CD14-positive monocyte (primary cell): ENCODE measurements around the gene HMMR. TPM values are rescaled to one million over a fixed set of nuclear protein-coding genes. Genes with fewer than 3 reads are reported as not detected.

Source experiments
- DNase-seq, 3 donors: peaks; one replicate each; pipeline ENCODE4 v3.0.0-alpha.2; 2011 to 2022
- H2AFZ ChIP-seq: 2 replicates; pipeline ENCODE4 v1.6.0; 2012; ENCODE audit warnings: mild to moderate bottlenecking, low read depth, low read length, inconsistent platforms; ENCODE audit not compliant: insufficient read depth, poor library complexity, severe bottlenecking
- H3K27ac ChIP-seq, 2 donors: 1 replicate in 1 of 2; 2 replicates in 1 of 2; pipeline ENCODE4 v1.5.1; 2012 to 2013; ENCODE audit warnings: low read length in 2 of 2, control low read depth in 1 of 2, inconsistent platforms in 1 of 2, low read depth in 1 of 2, mild to moderate bottlenecking in 1 of 2
- H3K27me3 ChIP-seq, 2 donors: one replicate each; pipeline versions ENCODE4 v1.6.0 to v1.6.1; 2011 to 2013; ENCODE audit warnings: low read length in 2 of 2; ENCODE audit not compliant: control insufficient read depth in 2 of 2, insufficient read depth in 2 of 2
- H3K36me3 ChIP-seq, 2 donors: replicated peaks in 1 of 2; 1 replicate in 1 of 2; 2 replicates in 1 of 2; pipeline versions ENCODE4 v1.5.1 to v1.6.1; 2012 to 2013; ENCODE audit warnings: low read length in 2 of 2, control low read depth in 1 of 2, inconsistent platforms in 1 of 2, mild to moderate bottlenecking in 1 of 2; ENCODE audit not compliant: insufficient read depth in 2 of 2, control insufficient read depth in 1 of 2
- H3K4me1 ChIP-seq, 2 donors: 1 replicate in 1 of 2; 2 replicates in 1 of 2; pipeline versions ENCODE4 v1.5.1 to v1.6.1; 2012 to 2013; ENCODE audit warnings: low read length in 2 of 2, control low read depth in 1 of 2, inconsistent platforms in 1 of 2, mild to moderate bottlenecking in 1 of 2, moderate library complexity in 1 of 2; ENCODE audit not compliant: insufficient read depth in 2 of 2, control insufficient read depth in 1 of 2
- H3K4me2 ChIP-seq: replicated peaks from 2 replicates; pipeline ENCODE3; 2012; ENCODE audit warnings: low read length, moderate library complexity, mild to moderate bottlenecking; ENCODE audit not compliant: poor library complexity, severe bottlenecking; ENCODE audit errors: extremely low read depth
- H3K4me3 ChIP-seq, 3 experiments: fragments of 200-600 bp in 1 of 3; sonication (generic) in 1 of 3; replicated peaks in 1 of 3; 1 replicate in 2 of 3; 2 replicates in 1 of 3; pipeline ENCODE4 v1.5.1; 2011 to 2013; ENCODE audit warnings: low read length in 3 of 3, mild to moderate bottlenecking in 3 of 3, control low read depth in 2 of 3, low read depth in 2 of 3, inconsistent platforms in 1 of 3, moderate library complexity in 1 of 3
- H3K79me2 ChIP-seq: 2 replicates; pipeline ENCODE4 v1.6.0; 2012; ENCODE audit warnings: mild to moderate bottlenecking, control low read depth, inconsistent platforms, low read length, moderate library complexity; ENCODE audit not compliant: insufficient read depth
- H3K9ac ChIP-seq: 2 replicates; pipeline ENCODE4 v1.6.0; 2017; ENCODE audit warnings: low read length, mild to moderate bottlenecking; ENCODE audit not compliant: insufficient read depth, poor library complexity, severe bottlenecking
- H3K9me3 ChIP-seq, 2 donors: replicated peaks in 1 of 2; 1 replicate in 1 of 2; 2 replicates in 1 of 2; pipeline versions ENCODE4 v1.5.1 to v1.6.1; 2012 to 2013; ENCODE audit warnings: low read length in 2 of 2, control low read depth in 1 of 2; ENCODE audit not compliant: control insufficient read depth in 1 of 2, insufficient read depth in 1 of 2
- H4K20me1 ChIP-seq: 2 replicates; pipeline ENCODE4 v1.6.0; 2012; ENCODE audit warnings: mild to moderate bottlenecking, low read length, control low read depth, moderate library complexity; ENCODE audit not compliant: insufficient read depth
- H3K27ac Mint-ChIP-seq, 7 donors: one replicate each; pipeline ENCODE4 v1.8.0; 2020; ENCODE audit warnings: mild to moderate bottlenecking in 7 of 7, mixed read lengths in 7 of 7, moderate library complexity in 6 of 7, inconsistent platforms in 2 of 7
- H3K27me3 Mint-ChIP-seq, 3 donors: one replicate each; pipeline ENCODE4 v1.8.0; 2021 to 2022; ENCODE audit warnings: low read depth in 3 of 3, mild to moderate bottlenecking in 3 of 3, mixed read lengths in 3 of 3, moderate library complexity in 3 of 3, inconsistent platforms in 1 of 3
- H3K36me3 Mint-ChIP-seq, 2 donors: one replicate each; pipeline ENCODE4 v1.8.0; 2020; ENCODE audit warnings: mixed read lengths in 2 of 2, inconsistent platforms in 1 of 2, mild to moderate bottlenecking in 1 of 2
- H3K4me1 Mint-ChIP-seq: one replicate; pipeline ENCODE4 v1.8.0; 2020; ENCODE audit warnings: mild to moderate bottlenecking, mixed read lengths
- H3K4me3 Mint-ChIP-seq, 2 donors: one replicate each; pipeline ENCODE4 v1.8.0; 2020; ENCODE audit warnings: mild to moderate bottlenecking in 2 of 2, mixed read lengths in 2 of 2, moderate library complexity in 1 of 2
- H3K9me3 Mint-ChIP-seq, 7 donors: one replicate each; pipeline ENCODE4 v1.8.0; 2020 to 2022; ENCODE audit warnings: mixed read lengths in 7 of 7, mild to moderate bottlenecking in 6 of 7, moderate library complexity in 6 of 7, inconsistent platforms in 2 of 7
- CTCF ChIP-seq: fragments of 200-600 bp; IDR thresholded peaks from one replicate; pipeline ENCODE4 v1.8.0; 2022; ENCODE audit warnings: antibody characterized with exemption, mild to moderate bottlenecking
- WGBS: methylation state at CpG from one replicate; pipeline ENCODE4 v1.1.5; 2013; ENCODE audit warnings: missing lambda C conversion rate; ENCODE audit not compliant: insufficient coverage; 5-methylcytosine and 5-hydroxymethylcytosine counted together
- intact Hi-C, 2 donors: fragments of 100-400 bp; cut with micrococcal nuclease; formaldehyde crosslinking; loops; one replicate each; pipeline versions ENCODE4 v1.15.0 to v1.15.1; 2023
- polyA plus RNA-seq, 3 donors: library from polyadenylated mRNA; depleted of rRNA in 1 of 3; unstranded in 2 of 3; stranded (reverse) in 1 of 3; fragments of 300-500 nt in 2 of 3; fragments of >200 nt in 1 of 3; fragmentation: Illumina TruSeq in 2 of 3; gene quantifications; 1 replicate in 2 of 3; 2 replicates in 1 of 3; pipeline ENCODE4 v1.2.3, GENCODE V29; 2012 to 2021

HMMR gene
- polyA plus RNA-seq, 3 donors, result 0.29 TPM; not detected in 2

GRCh38 chr5:163434401-163434866, 26.0 kb upstream of the HMMR start:
- Histone ChIP-seq H4K20me1 (no peaks in the 10 kb centered on the region), H3K4me3 (no peak overlapping the region), H3K9ac (no peak overlapping the region), H3K27me3 (no peaks in the 10 kb centered on the region), H3K36me3 (no peaks in the 10 kb centered on the region), H3K9me3 (no peaks in the 10 kb centered on the region), H3K4me2 (no peak overlapping the region), H3K79me2 (peaks cover 20% of the 10 kb centered on the region), H3K27ac (no peak overlapping the region), H2AFZ (no peak overlapping the region), H3K4me1 (peaks cover 17 to 25% of the 10 kb centered on the region in 2 donors)
- peak in 1 of 3 donors; percentile 36 for DNase-seq
- WGBS, result no CpG with 5 or more reads among the region's 3 CpGs
- H3K4me3 Mint-ChIP-seq, result no peak overlapping the region
- no peak for TF ChIP-seq CTCF
- no peaks in the 10 kb centered on the region for H3K27me3 Mint-ChIP-seq
- peaks cover 23% of the 10 kb centered on the region for H3K4me1 Mint-ChIP-seq
- H3K36me3 Mint-ChIP-seq, result no peaks in the 10 kb centered on the region
- intact Hi-C loops, result no loop called here
- no peak overlapping the region for H3K27ac Mint-ChIP-seq
- H3K9me3 Mint-ChIP-seq, result no peaks in the 10 kb centered on the region

DNA sequence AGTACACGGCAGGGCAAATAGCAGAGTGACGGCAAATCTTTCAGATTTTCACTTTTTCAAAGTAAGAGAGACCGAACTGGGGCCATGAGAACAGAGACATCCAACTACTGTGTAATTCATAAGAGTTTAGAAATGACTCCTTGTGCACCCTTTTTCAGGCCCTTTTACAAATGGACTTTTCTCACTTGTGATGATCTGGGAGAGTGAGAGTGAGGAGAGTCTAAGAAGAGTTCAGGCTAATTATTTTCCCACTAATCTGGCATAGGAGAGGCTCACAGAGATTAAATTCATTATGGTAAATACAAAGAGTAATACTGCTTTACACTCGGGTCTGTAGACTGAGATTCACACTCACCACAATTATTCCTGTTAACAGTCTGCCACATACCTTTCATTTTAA, 23.9 kb upstream of the HMMR start:
- Histone ChIP-seq H3K9ac (no peak overlapping the region), H3K4me3 (peak overlapping the region in 1 of 3 experiments; percentile 94)

More for the DNA sequence above, 23.9 kb upstream of the HMMR start:
- Histone ChIP-seq H3K36me3 (peaks cover 10 to 16% of the 10 kb centered on the region in 2 donors), H3K4me2 (peak overlapping the region; percentile 93), H4K20me1 (peaks cover 3% of the 10 kb centered on the region), H3K9me3 (no peaks in the 10 kb centered on the region), H3K4me1 (peaks cover 17 to 28% of the 10 kb centered on the region in 2 donors), H3K27me3 (no peaks in the 10 kb centered on the region), H3K27ac (peak overlapping the region in 1 of 2 donors; percentile 92), H3K79me2 (peaks cover 34% of the 10 kb centered on the region), H2AFZ (peak overlapping the region; percentile 99)
- H3K36me3 Mint-ChIP-seq, result peaks cover 5 to 7% of the 10 kb centered on the region in 2 donors
- no peak for TF ChIP-seq CTCF
- no CpG with 5 or more reads among the region's 4 CpGs for WGBS
- H3K4me1 Mint-ChIP-seq, result peaks cover 27% of the 10 kb centered on the region
- DNase-seq, result no peak
- H3K27ac Mint-ChIP-seq, result peak overlapping the region in 6 of 7 donors; percentile 76 to 92 (median 86)
- H3K27me3 Mint-ChIP-seq, result no peaks in the 10 kb centered on the region
- intact Hi-C loops, result loop anchor here in 1 of 2 donors (2.0 kb wide), 2 partner anchors 24 to 68 kb away; partner anchors contain the start of genes HMMR, MAT2B and NUDCD2
- no peaks in the 10 kb centered on the region for H3K9me3 Mint-ChIP-seq
- H3K4me3 Mint-ChIP-seq, result peak overlapping the region; percentile 85 to 91
